Fibroblast of the aortic adventitia (primary cell): ENCODE measurements around the gene KLHL7. TPM values are rescaled to one million over a fixed set of nuclear protein-coding genes. Genes with fewer than 3 reads are reported as not detected.

Experiments
- DNase-seq: peaks from one replicate; pipeline ENCODE4 v3.0.0-alpha.2; 2010; ENCODE audit warnings: low read depth
- H3K4me3 ChIP-seq: 2 replicates; pipeline ENCODE4 v1.5.1; 2011; ENCODE audit warnings: low read depth, mild to moderate bottlenecking, control low read depth, low read length, moderate library complexity
- CTCF ChIP-seq: IDR thresholded peaks from 2 replicates; pipeline ENCODE4 v1.5.1; 2011; ENCODE audit warnings: mild to moderate bottlenecking, low read length, control low read depth, inconsistent platforms; ENCODE audit not compliant: insufficient read depth
- total RNA-seq: library from RNA; depleted of rRNA; stranded (reverse); fragments of >200 nt; gene quantifications from 2 replicates; pipeline ENCODE4 v1.2.3, GENCODE V29; 2012; ENCODE audit warnings: low replicate concordance

Gene KLHL7
- total RNA-seq, 1 donor = 28.5 TPM

GRCh38 chr7:23212395-23212794, 106.8 kb downstream of the KLHL7 start:
- H3K4me3 ChIP-seq = no peak overlapping the region
- DNase-seq = no peak
- TF ChIP-seq CTCF = no peak

- no peak for DNase-seq
- TF ChIP-seq CTCF = no peak
- no peak overlapping the region for H3K4me3 ChIP-seq
Observed at GRCh38 chr7:23212841-23213240, 107.3 kb downstream of the KLHL7 start.

- no peak for TF ChIP-seq CTCF
- no peak overlapping the region for H3K4me3 ChIP-seq
- no peak for DNase-seq
Observed at GRCh38 chr7:23213755-23214154, 108.2 kb downstream of the KLHL7 start.

GRCh38 chr7:23214423-23214822, 108.8 kb downstream of the KLHL7 start:
- no peak for TF ChIP-seq CTCF
- no peak for DNase-seq
- H3K4me3 ChIP-seq = no peak overlapping the region

GRCh38 chr7:23214938-23215337, 109.4 kb downstream of the KLHL7 start:
- H3K4me3 ChIP-seq = no peak overlapping the region
- DNase-seq = no peak
- TF ChIP-seq CTCF = no peak

- DNase-seq = no peak
- no peak for TF ChIP-seq CTCF
- H3K4me3 ChIP-seq = no peak overlapping the region
Observed at GRCh38 chr7:23216021-23216420, 110.4 kb downstream of the KLHL7 start.

GRCh38 chr7:23218196-23218595, 112.6 kb downstream of the KLHL7 start:
- DNase-seq = no peak
- no peak overlapping the region for H3K4me3 ChIP-seq
- no peak for TF ChIP-seq CTCF
